Stimulated activated CD8-positive, alpha-beta memory T cell treated with anti-CD3 and anti-CD28 coated beads, Interleukin-4, amount 100 ng/mL, for 48 hours (primary cell): Measurements from ENCODE around the gene SEMA4A.
A peak's percentile ranks its signal among the peaks of the same experiment; 100 is the strongest.
"Not testable (repeated sequence)": the region's sequence is repeated elsewhere in the genome, so short reads cannot be mapped to it uniquely, and the experiment has no call there.

Experiments used
- DNase-seq: peaks from one replicate; pipeline ENCODE4 v3.0.0-alpha.2; 2020

Gene SEMA4A

DNA sequence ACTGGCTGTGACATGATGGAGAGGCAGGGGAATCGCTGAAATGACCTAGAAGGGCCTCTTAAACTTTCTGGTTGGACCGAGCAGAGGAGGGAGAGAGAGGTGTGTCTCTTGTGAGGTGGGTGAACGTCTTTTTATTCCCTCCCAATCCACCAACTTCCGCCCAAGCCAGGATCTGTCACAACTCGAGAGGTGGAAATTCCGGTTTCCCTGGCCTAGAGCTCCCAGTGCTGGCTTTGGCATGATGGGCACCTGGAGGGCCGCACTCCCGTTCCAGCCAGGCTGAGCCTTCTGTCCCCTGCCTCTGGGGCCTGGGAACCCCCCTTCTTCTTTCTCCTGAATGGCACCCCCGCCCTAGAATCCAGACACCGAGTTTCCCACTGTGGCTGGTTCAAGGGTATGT is at the start of gene SEMA4A:
Gene SEMA4A, plus strand, starts transcription at position 224 of the 400 bp plus-strand sequence. CDS start 994 bp downstream, outside the sequence.
- DNase-seq = no peak

DNA sequence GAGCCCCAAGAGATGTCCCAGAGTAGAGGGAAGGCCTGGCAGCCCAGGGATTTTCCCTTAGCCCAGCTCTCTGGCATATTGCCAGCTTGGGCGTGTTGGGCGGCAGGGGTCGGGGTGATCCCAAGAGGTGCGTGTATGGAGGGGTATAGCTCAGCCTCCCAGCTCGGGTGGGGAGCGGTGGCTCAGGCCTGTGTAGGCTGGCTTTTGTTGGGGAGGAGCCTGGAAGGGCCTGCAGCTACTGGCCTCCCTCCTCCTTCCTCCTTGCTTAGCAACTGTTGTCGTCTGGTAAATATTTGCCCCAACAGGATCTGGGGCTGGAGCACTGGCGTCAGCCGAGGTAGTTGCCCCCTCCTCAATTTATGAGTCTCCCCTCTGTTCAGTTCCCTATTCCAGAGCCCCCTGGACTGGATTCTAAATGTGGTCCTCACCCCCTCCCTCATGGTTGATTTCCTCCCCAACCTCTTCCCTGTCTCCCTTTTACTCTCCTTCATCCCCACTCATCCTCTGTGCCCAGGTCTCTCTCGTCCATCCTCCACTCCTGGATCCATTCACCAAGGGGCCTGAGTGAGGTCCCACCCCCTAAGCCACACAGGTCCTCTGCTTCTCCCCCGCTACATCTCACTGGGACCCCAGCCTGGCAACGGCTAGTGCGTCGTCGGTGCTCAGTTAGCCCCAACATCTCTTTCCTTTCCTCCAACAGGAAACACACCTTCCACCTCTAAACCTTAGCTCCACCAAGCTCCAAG is 49.1 kb upstream of the SEMA4A start:
- peak; percentile 64 for DNase-seq

DNA sequence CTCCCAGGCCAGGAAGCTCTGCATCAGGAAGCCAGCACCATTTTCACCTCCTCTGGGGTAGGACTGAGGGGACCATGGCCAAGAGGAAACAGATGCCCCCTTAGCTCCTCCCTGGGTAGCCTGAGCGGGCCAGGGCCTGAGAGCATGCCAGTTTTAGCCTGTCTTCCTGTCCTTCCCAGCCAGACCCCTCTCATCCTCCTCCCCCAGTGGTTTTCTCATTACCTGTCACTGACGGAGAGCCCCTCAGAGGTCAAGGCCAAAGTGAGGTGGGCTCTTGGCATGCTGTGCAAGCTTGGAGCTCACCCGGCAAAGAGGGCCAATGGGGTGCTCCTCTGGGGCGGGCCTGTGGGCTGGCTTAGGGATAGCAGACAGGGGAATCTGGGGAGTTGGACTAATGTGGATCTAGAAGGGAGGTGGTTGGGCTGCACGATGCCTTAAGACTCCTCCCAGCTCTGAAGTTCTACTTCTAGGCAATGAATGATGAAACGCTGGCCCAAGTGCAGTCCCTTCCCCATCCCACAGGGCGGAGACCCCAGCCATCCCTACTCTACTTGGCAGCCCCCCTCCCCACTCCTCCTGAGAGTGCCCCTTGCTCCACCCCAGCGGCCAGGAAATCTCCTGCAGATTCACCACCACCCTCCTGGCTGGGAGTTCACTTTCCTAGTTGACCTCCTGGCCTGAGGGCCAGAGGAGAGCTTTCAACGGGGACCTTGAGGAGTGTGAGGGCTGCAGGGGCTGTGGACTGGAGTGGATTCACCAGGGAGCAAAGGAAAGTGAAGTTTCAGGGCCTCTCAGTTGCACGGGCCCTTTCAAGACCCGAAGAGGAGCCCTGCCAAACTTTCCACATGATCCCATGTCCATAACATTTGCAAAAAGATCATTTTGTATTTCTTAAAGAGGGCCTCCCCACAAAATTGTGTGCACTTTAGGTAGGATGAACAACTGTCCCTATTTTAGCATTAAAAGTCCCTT is 48.2 kb upstream of the SEMA4A start:
- DNase-seq = peak; percentile 41

DNA sequence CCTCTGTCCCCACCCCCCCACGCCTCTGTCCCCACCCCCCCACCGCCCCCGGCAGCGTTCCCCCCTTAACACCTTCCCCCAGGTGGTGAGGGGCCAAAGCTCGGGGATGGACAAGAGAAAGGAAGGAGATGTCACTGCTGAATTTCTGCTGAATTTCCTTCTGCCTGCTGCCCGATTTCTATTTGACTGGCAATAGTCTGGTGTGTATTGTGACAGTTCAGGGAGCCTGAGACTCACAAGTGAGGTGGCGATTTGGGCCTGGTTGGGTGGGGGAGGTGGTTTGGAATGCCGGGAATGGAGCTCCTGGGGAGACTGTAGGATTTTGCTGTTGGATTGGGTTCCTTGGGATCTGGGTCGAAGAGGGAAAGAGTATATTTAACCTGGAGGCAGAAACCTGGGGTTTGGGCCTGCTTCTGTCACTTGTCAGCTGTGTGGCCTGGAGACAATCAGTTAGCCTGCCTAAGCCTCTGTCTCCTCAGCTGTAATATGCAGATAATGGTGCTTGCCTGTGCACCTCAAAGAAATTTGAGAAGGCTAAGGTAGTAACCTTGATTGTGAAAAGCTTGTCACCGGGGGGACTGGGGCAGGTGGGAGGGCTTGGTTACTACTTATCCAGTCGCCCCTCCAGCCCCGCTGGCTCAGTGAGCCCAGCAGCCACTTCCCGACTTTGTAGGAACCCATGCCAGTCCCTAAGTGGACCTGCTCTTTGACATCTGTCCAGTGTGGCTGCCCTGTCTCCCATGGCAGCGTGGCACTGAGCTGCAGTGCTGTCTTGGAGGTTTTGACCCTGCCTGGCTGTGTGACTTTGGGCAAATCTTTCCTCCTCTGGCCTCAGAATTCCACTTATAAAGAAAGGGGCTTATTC is 46.5 kb upstream of the SEMA4A start:
- no peak for DNase-seq

DNA sequence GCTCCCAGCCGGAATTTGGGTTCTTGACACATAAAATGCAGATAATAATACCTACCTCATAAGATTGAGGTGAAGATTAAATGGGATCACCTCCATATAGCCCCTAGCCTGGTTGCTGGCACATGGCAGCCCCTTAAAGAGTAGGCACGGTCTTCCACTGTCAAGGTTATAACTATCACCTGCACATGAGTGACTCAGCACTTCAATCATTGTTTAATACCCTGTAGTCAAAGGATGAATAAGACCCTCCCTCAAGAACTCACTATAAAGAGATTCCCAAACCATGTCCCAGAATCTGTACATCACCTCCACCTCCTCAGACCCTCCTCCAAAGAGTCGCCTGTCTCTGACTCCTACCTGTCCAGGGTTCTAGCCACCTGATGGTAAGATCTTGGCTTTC is 45.3 kb upstream of the SEMA4A start:
- DNase-seq = no peak

DNA sequence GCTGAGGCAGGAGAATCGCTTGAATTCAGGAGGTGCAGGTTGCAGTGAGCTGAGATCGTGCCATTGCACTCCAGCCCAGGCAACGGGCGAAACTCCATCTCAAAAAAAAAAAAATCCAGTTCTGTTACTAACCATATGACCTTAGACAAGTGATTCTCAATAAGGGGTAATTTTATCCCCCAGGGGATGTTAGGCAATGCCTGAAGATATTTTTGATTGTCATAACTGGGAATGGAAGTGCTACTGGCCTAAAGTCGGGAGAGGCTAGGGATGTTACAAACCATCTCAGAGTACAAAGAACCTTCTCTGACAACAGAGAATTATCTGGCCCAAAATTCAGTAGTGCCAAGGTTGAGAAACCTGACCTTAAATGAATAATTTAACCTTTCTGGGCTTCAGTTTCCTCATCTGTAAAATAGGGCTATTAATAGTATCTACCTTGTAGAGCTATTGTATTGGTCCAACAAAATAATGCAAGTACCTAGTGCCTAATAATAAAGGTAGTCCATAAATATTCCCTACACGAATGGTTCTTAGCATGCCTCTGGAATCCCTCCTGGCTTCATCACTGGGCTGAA is 44.6 kb upstream of the SEMA4A start:
- DNase-seq = no peak

DNA sequence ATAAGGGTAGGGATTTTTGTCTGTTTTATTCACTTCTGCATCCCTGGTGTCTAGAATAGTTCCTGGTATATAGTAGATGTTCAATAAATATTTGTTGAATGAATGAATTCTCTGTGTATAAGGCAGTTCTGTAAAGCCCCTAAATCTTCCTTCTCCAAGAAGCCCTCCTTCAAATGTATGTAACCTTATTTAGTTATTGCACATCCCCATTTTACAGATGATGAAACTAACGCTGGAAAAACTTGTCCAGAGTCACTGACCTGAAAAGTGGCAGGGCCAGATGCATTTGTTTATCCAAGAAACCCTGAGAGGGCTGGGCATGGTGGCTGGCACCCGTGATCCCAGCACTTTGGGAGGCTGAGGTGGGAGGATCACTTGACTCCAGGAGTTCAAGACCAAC is 43.1 kb upstream of the SEMA4A start:
- no peak for DNase-seq

DNA sequence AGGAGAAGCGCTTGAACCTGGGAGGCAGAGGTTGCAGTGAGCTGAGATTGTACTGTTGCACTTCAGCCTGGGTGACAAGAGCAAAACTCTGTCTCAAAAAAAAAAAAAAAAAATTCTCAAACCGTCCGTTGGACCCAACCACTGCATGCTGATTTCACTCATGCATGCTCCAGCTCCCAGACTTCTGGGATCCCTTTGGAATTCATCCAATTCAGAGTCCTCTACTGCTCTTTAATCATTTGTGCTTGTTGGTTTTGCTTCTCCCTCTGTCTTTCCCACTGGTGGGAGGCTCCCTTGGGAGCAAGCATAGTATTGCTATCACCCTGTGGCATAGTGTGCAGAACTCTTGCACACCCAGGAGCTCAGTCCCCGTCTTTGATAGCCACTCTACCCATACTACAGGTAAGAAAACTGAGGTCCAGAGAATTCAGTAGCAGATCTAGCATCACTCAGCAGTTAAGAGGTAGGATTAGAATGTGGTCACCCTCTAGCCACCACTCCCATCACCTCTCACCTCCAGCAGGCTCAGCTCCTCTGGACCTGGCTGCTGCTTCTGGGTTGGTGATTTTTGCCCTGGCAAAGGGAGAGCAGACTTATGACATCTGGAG is 41.9 kb upstream of the SEMA4A start:
- DNase-seq = no peak

DNA sequence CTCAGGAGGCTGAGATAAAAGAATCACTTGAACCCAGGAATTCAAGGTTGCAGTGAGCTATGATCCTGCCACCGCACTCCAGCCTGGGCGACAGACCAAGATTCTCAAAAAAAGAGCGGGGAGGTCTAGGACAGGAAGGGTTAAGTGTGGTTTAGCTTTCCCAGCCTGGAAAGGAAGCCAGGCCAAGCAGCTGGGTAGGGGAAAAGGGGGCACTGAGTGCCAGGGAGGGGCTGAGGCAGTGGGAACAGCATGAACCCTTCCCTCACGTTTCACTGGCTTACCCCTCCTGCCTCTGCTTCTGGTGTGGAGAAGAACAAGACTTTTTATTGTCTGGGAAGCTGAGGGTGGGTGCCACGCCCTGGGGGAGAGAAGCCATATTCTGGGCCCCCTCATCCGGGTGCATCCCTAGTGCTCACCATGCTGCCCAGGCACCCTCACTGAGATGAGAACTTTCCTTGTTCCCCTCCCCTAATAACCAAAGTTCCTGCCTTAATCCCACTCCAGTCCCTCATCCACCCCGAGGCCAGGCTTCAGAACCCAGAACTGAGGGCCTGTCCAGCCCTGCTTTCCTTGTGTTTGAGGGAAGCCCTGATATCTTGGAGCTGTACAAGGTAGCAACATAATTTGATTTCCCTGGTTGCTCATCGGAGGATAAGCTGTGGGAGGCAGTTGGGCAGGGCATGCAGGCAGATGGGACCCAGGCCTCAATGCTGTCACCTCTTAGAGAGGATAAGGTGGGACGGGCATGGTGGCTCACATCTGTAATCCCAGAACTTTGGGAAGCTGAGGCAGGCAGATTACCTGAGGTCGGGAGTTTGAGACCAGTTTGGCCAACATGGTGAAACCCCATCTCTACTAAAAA is 40.9 kb upstream of the SEMA4A start:
- DNase-seq = no peak

DNA sequence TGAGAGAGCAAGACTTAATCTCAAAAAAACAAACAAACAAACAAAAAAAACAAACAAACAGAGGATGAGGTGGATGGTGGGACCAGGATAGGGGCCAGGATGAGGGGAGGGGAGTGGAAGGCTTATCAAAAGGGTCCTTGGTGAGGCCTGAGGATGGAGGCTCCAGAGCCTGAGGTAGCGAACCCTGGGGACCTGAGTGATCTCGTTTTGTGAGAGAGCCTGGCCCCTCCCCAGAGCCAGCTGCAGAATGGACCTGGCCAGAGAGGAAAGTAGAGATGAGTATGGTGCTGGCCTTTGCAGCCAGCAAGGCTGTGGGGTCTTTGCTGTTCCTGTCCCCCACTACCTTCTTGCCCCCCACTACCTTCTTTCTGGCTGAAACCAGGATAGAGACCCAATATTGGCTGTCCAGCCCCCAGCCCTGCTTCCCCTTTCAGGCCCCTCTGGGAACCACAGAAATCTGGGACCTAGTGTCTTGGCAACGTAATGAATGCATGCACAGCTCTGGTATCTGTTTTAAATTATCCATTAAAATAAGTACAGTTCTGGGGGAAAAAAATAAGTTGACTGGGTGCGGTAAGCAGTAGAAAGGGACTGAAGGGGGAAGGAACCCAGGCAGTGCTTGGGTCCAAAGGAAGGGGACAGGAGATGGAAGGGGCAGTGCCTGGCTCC is 40.0 kb upstream of the SEMA4A start:
- DNase-seq = no peak

DNA sequence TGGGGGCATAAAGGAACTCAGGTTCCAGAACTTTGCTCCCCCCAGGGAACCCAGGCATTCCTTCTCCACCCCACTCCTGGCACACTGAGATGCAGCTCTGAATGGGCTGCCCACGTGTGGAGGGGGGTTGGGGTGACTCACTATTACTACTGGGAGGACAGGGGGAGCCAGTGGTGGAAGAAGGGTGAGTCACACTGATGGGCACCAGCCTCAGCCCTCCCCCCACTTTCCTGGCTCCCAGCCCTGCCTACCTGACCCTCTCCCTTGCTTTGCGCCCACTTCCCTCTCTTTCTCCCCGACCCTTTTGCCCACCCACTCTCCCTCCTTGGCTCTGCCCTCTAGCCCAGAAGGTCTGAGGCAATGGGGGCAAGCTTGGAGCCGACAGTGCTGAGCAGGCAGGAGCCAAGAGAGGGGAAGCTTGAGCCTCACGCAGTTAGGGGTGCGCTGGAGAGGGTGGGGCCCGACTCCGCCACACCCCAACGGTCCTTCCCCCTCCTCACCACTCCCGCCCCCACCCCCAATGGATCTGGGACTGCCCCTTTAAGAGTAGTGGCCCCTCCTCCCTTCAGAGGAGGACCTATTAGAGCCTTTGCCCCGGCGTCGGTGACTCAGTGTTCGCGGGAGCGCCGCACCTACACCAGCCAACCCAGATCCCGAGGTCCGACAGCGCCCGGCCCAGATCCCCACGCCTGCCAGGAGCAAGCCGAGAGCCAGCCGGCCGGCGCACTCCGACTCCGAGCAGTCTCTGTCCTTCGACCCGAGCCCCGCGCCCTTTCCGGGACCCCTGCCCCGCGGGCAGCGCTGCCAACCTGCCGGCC is 39.1 kb upstream of the SEMA4A start, which contains the start of gene LMNA:
Gene LMNA, plus strand, starts transcription at position 611 of the 818 bp plus-strand sequence. CDS start 208 bp downstream, outside the sequence.
- peak; percentile 84 for DNase-seq

DNA sequence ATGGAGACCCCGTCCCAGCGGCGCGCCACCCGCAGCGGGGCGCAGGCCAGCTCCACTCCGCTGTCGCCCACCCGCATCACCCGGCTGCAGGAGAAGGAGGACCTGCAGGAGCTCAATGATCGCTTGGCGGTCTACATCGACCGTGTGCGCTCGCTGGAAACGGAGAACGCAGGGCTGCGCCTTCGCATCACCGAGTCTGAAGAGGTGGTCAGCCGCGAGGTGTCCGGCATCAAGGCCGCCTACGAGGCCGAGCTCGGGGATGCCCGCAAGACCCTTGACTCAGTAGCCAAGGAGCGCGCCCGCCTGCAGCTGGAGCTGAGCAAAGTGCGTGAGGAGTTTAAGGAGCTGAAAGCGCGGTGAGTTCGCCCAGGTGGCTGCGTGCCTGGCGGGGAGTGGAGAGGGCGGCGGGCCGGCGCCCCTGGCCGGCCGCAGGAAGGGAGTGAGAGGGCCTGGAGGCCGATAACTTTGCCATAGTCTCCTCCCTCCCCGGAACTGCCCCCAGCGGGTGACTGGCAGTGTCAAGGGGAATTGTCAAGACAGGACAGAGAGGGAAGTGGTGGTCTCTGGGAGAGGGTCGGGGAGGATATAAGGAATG is 38.4 kb upstream of the SEMA4A start:
- DNase-seq = peak; percentile 46

DNA sequence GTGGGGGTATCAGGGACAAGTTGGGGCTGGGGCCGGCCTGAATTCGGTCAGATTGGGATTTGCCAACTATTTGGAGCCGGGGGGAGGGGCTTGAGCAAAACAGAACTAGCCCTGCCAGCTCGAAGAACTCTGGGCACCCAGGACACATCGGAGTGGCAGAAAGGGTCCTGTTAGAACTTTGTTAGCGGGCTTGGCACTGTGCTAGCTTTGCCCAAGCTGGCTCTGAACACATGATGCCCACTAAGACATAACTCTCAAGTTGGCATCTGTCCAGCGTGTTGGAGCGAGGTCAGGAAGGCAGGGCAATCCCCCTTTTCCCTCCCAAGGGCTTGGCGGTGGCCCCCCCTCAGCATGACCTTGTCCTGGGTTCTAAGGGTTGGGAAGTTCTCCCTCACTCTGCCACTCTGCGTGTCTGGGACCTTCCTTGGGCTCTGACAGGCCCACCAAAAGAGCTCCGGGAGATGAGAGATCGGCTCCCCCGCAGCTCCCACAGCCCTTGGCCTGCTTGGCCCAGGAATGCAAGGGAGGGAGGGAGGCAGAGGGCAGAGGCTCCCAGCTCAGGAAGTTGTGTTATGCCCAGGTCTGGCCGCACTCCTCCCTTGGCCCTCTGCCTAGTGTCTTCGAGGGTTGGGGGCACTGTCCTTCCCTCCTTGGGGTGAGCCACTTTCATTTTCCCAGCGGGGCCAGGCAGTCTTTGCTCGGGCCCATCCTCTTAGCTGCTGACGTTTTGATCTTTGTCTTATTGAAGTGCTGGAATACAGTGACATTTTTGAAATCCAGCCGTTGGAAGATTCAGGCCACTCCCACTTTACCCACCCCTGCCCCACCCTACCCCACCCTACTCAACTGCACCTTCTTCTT is 37.6 kb upstream of the SEMA4A start:
- peak; percentile 38 for DNase-seq

DNA sequence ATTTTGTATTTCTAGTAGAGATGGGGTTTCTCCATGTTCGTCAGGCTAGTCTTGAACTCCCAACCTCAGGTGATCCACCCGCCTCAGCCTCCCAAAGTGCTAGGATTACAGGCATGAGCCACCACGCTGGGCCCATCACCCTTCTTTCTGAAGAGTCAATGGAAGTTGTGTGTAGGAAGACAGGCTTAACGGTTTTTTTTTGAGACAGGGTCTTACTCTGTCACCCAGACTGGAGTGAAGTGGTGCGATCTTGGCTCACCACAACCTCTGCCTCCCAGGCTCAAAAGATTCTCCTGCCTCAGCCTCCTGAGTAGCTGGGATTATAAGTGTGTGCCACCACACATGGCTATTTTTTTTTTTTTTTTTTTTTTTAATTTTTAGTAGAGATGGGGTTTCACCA is 36.7 kb upstream of the SEMA4A start:
- not testable (repeated sequence) for DNase-seq

DNA sequence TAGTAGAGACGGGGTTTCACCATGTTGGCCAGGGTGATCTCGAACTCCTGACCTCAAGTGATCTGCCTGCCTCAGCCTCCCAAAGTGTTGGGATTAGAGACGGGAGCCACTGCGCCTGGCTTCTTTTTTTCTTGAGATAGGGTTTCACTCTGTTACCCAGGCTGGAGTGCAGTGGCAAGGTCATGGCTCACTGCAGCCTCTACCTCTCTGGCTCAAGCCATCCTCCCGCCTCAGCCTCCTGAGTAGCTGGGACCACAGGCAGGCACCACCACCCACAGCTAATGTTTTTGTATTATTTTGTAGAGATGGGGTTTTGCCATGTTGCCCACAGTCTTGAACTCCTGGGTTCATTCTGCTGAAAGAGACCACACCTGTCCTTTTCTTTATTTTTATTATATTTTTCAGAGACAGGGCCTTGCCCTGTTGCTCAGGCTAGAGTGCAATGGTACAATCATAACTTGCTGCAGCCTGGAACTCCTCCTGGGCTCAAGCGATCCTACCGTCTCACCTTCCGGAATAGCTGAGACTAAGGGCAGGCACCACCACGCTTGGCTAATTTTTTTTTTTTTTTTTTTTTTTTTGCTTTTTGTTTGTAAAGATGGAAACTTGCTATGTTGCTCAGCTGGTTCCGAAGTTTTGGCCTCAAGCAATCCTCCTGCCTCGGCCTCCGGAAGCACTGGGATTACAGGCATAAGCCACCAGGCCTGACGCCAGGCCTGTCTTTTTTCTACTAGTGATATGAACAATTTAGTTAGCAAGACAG is 35.8 kb upstream of the SEMA4A start:
- DNase-seq = no peak

DNA sequence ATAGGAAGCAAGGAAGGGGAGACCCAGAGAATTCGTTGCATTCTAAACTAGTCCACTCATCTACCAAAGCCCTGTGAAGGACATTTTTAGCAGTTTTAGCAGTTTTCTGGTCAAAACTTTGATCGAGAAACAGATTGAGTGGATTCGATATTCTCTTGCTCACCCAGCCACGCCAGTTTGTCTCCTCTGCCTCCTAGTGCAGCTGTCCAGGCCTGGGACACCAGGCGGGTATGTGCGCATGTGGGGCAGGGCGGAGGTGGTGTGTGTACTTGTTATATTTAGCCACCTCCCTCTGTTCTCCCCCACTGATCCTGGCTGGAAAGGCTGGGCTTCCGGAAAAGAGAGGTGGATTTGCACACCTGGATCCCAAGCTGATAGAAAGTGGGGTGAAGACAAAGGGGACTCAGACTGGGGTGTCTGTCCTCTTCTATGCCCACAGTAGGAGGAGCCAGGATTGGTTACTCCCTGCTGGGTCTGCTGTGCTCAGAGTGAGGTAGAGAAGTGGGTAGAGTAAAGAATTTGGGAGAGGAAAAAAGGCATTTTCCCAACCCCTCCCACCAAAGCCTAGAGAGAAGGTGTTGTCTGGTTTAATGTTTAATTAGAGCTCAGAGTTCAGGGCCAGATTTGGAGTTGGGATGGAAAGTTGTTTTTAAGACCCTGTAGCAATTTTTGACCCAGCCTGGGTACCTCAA is 35.1 kb upstream of the SEMA4A start:
- no peak for DNase-seq
